OCI-LY7 (cell line): ENCODE measurements around the gene TNC.

ENCODE experiments used
- CTCF ChIP-seq: fragments of 200-600 bp; sonication (generic); conservative IDR thresholded peaks from 2 replicates; pipeline ENCODE4 v1.5.1; 2014; ENCODE audit warnings: mild to moderate bottlenecking, antibody characterized with exemption, low read length, moderate library complexity, mixed read lengths
- EZH2phosphoT487 ChIP-seq: fragments of 200-600 bp; sonication (generic); IDR thresholded peaks from 2 replicates; pipeline ENCODE4 v1.6.1; 2018; ENCODE audit warnings: low read depth, borderline replicate concordance, mild to moderate bottlenecking, mixed run types, antibody characterized with exemption, low read length, moderate library complexity, mixed read lengths

GRCh38 chr9:115008536-115009270 lies 109.3 kb downstream of the TNC start:
- TF ChIP-seq CTCF (no peak), EZH2phosphoT487 (no peak)
